ENCODE data around the gene UGDH. TPM values are rescaled to one million over a fixed set of nuclear protein-coding genes. Genes with fewer than 3 reads are reported as not detected.

The UGDH gene
- total and polyA plus RNA-seq, 2 of the 8 experiments (the other 6 are each of a cell fraction or from before 2014, with no cell fraction given), result 32.0 to 128 TPM

DNA sequence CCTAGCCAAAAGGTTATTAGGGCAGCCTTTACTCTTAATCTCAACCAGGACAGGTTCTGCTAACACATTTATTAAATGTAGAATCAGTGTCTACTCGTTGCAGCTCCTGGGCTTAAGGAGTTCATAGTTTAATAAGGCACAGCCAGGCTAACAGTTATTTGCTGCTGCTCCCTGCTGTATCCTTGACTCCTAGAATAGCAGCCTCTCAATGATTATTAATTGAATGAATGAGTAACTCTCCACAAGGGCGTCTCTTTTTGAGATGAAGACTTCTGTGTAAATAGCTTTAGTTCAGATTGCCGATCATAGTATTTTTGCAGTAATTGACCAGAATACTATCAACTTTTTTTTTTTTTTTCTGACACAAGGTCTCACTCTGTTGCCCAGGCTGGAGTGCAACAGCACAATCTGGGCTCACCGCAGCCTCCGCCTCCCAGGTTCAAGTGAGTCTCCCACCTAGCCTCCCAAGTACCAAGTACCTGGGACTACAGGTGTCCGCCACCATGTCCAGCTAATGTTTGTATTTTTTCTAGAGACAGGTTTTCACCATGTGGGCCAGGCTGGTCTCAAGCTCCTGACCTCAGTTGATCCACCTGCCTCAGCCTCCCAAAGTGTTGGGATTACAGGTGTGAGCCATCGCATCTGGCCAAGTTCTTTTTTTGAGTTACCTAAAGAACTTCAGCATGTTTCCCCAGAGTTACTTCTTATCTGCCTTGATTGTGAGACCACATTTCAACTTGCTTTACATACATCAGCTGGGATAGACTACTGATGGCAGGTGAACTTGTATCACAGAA is 2.9 kb downstream of the UGDH start (continued):
- TF ChIP-seq TBP (IDR thresholded peaks at IDR 0.05; ENCODE audit: low read depth, low read length) (no peak), RAD21 (IDR thresholded peaks at IDR 0.05 in 1 of 2, conservative IDR thresholded peaks at IDR 0.05 in 1 of 2; ENCODE audit: low read depth in 2 of 2, low read length in 2 of 2) (no peak), CEBPB (IDR thresholded peaks at IDR 0.05; ENCODE audit: low read depth, low read length) (no peak), FOSL1 (IDR thresholded peaks at IDR 0.05; ENCODE audit: insufficient read depth, low read depth, low read length) (no peak), SP4 (IDR thresholded peaks at IDR 0.05; ENCODE audit: low read length) (no peak), POLR2A (IDR thresholded peaks at IDR 0.05; ENCODE audit: control extremely low read depth in 1 of 2, low read depth in 2 of 2, low read length in 2 of 2) (no peak), BCL11A (IDR thresholded peaks at IDR 0.05; ENCODE audit: low read depth in 2 of 2, low read length in 2 of 2) (no peak), SRF (IDR thresholded peaks at IDR 0.05; ENCODE audit: low read depth, low read length) (no peak)

All from H1 (cell line).